Dedifferentiated amniotic fluid mesenchymal stem cell (primary cell): ENCODE results near the gene PSMD8.
"Not testable (repeated sequence)": the region's sequence is repeated elsewhere in the genome, so short reads cannot be mapped to it uniquely, and the experiment has no call there.

ENCODE experiments used
- DNase-seq: peaks from one replicate; pipeline ENCODE4 v3.0.0-alpha.2; 2016; ENCODE audit errors: extremely low spot score

Gene PSMD8

GRCh38 chr19:38374332-38375097 lies at the start of gene PSMD8:
PSMD8 (plus strand) TSS chr19:38374571; CDS start chr19:38374602, 31 bp downstream.
- DNase-seq: peak; percentile 98

GRCh38 chr19:38326591-38326990 lies 47.8 kb upstream of the PSMD8 start:
- DNase-seq: no peak

- DNase-seq: no peak
Observed at GRCh38 chr19:38329651-38330050, 44.7 kb upstream of the PSMD8 start.

- DNase-seq: no peak
Observed at GRCh38 chr19:38331728-38332127, 42.6 kb upstream of the PSMD8 start.

- no peak for DNase-seq
Observed at GRCh38 chr19:38333245-38333644, 41.1 kb upstream of the PSMD8 start.

- DNase-seq: peak; percentile 94
Observed at GRCh38 chr19:38335949-38336637, 38.3 kb upstream of the PSMD8 start.

GRCh38 chr19:38336638-38337359 lies 37.6 kb upstream of the PSMD8 start:
- peak; percentile 86 for DNase-seq

- no peak for DNase-seq
Observed at GRCh38 chr19:38337360-38337653, 37.1 kb upstream of the PSMD8 start.

- not testable (repeated sequence) for DNase-seq
Observed at GRCh38 chr19:38339011-38339410, 35.4 kb upstream of the PSMD8 start.

- no peak for DNase-seq
Observed at GRCh38 chr19:38340927-38341326, 33.4 kb upstream of the PSMD8 start.

GRCh38 chr19:38346837-38347236 lies 27.5 kb upstream of the PSMD8 start:
- DNase-seq: no peak

GRCh38 chr19:38350883-38351282 lies 23.5 kb upstream of the PSMD8 start:
- no peak for DNase-seq

GRCh38 chr19:38351865-38352395 lies 22.4 kb upstream of the PSMD8 start:
- no peak for DNase-seq

- DNase-seq: no peak
Observed at GRCh38 chr19:38352611-38353010, 21.8 kb upstream of the PSMD8 start.

- DNase-seq: no peak
Observed at GRCh38 chr19:38355728-38356725, 18.3 kb upstream of the PSMD8 start.

GRCh38 chr19:38358071-38358470 lies 16.3 kb upstream of the PSMD8 start:
- DNase-seq: no peak

GRCh38 chr19:38359242-38360021 lies 14.9 kb upstream of the PSMD8 start:
- no peak for DNase-seq

GRCh38 chr19:38360351-38360750 lies 14.0 kb upstream of the PSMD8 start:
- no peak for DNase-seq

GRCh38 chr19:38360839-38361631 lies 13.3 kb upstream of the PSMD8 start:
- no peak for DNase-seq

GRCh38 chr19:38361633-38362075 lies 12.7 kb upstream of the PSMD8 start:
- no peak for DNase-seq
